Astrocyte (in vitro differentiated cells and primary cell): ENCODE results near the gene LTBP3. TPM values are rescaled to one million over a fixed set of nuclear protein-coding genes. Genes with fewer than 3 reads are reported as not detected.

Source experiments
- DNase-seq: peaks from one replicate; pipeline ENCODE4 v3.0.0-alpha.2; 2010; ENCODE audit warnings: low read depth
- FAIRE-seq: peaks from 2 replicates; lab custom pipeline; 2011; peaks lifted over from hg19 to GRCh38; lab: Jason Lieb, UNC
- H2AFZ ChIP-seq: 2 replicates; pipeline ENCODE4 v1.6.0; 2012; ENCODE audit warnings: low read depth, low read length, inconsistent platforms
- H3K27ac ChIP-seq: 2 replicates; pipeline ENCODE4 v1.5.1; 2011; ENCODE audit warnings: low read depth, low read length, inconsistent platforms
- H3K27me3 ChIP-seq: 2 replicates; pipeline ENCODE4 v1.6.0; 2011; ENCODE audit warnings: low read length, inconsistent platforms; ENCODE audit not compliant: insufficient read depth
- H3K36me3 ChIP-seq: 2 replicates; pipeline ENCODE4 v1.5.1; 2011; ENCODE audit warnings: low read length, inconsistent platforms; ENCODE audit not compliant: insufficient read depth
- H3K4me1 ChIP-seq: 2 replicates; pipeline ENCODE4 v1.5.1; 2011; ENCODE audit warnings: low read length, inconsistent platforms; ENCODE audit not compliant: insufficient read depth
- H3K4me2 ChIP-seq: 2 replicates; pipeline ENCODE4 v1.6.0; 2012; ENCODE audit warnings: low read length, inconsistent platforms
- H3K4me3 ChIP-seq: 2 replicates; pipeline ENCODE4 v1.5.1; 2011; ENCODE audit warnings: low read depth, mild to moderate bottlenecking, low read length, inconsistent platforms; ENCODE audit not compliant: insufficient read depth
- H3K79me2 ChIP-seq: 2 replicates; pipeline ENCODE4 v1.6.0; 2012; ENCODE audit warnings: mild to moderate bottlenecking, low read length, inconsistent platforms; ENCODE audit not compliant: insufficient read depth
- H3K9ac ChIP-seq: 2 replicates; pipeline ENCODE4 v1.6.0; 2012; ENCODE audit warnings: mild to moderate bottlenecking, low read length, inconsistent platforms
- H3K9me3 ChIP-seq: 2 replicates; pipeline ENCODE4 v1.5.1; 2012; ENCODE audit warnings: low read depth, mild to moderate bottlenecking, low read length, inconsistent platforms; ENCODE audit not compliant: insufficient read depth
- H4K20me1 ChIP-seq: 2 replicates; pipeline ENCODE4 v1.6.0; 2012; ENCODE audit warnings: low read length, inconsistent platforms; ENCODE audit not compliant: insufficient read depth
- H3K27ac Mint-ChIP-seq: one replicate; pipeline ENCODE4 v1.8.0; 2021; ENCODE audit warnings: mild to moderate bottlenecking, mixed read lengths; ENCODE audit not compliant: unreplicated experiment
- H3K27me3 Mint-ChIP-seq: one replicate; pipeline ENCODE4 v1.8.0; 2021; ENCODE audit warnings: low read depth, mixed read lengths; ENCODE audit not compliant: unreplicated experiment
- H3K36me3 Mint-ChIP-seq: one replicate; pipeline ENCODE4 v1.8.0; 2021; ENCODE audit warnings: low read depth, mixed read lengths; ENCODE audit not compliant: unreplicated experiment
- H3K4me1 Mint-ChIP-seq: one replicate; pipeline ENCODE4 v1.8.0; 2021; ENCODE audit warnings: low read depth, mixed read lengths; ENCODE audit not compliant: unreplicated experiment
- H3K4me3 Mint-ChIP-seq: one replicate; pipeline ENCODE4 v1.8.0; 2021; ENCODE audit warnings: mild to moderate bottlenecking, moderate library complexity, mixed read lengths; ENCODE audit not compliant: unreplicated experiment
- H3K9me3 Mint-ChIP-seq: one replicate; pipeline ENCODE4 v1.8.0; 2021; ENCODE audit warnings: mild to moderate bottlenecking, mixed read lengths; ENCODE audit not compliant: unreplicated experiment
- CTCF ChIP-seq: IDR thresholded peaks from 2 replicates; pipeline ENCODE4 v1.5.1; 2011; ENCODE audit warnings: low read depth, mild to moderate bottlenecking, inconsistent platforms, low read length, moderate library complexity; ENCODE audit not compliant: insufficient read depth
- EZH2 ChIP-seq: IDR thresholded peaks from 2 replicates; pipeline ENCODE4 v1.6.1; 2012; ENCODE audit warnings: mild to moderate bottlenecking, low read length, inconsistent platforms; ENCODE audit not compliant: insufficient read depth
- total RNA-seq: library from RNA; stranded (reverse); gene quantifications from 2 replicates; pipeline ENCODE4 v1.2.1, GENCODE V29; 2021

Gene LTBP3
- total RNA-seq, 1 donor from 2014 or later = 33.2 TPM

DNA sequence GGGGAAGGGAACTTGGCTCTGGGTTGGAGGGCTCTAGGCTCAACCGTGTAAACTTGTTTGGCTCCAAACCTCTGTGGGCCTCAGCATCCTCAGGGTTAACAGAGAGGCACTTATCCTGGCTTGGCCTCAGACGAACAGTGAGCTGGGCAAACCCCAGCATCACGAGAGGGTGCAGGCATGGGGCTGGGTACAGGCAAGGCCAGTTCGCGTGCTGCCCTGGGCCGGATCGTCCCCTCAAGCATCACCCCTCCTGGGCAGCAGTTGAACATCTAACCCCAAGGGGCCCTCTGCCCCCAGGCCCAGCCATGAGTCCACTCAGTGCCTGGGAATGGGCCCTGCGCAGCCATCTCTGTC lies 19.6 kb upstream of the LTBP3 start:
- peaks cover 12% of the 10 kb centered on the region for H3K79me2 ChIP-seq
- peaks cover 44% of the 10 kb centered on the region for H3K4me1 ChIP-seq
- FAIRE-seq (no peak), DNase-seq (no peak)
- peaks cover 46% of the 10 kb centered on the region for H4K20me1 ChIP-seq
- peaks cover 24% of the 10 kb centered on the region for H3K27me3 Mint-ChIP-seq
- peaks cover 14% of the 10 kb centered on the region for H3K36me3 Mint-ChIP-seq
- H3K9me3 ChIP-seq = no peaks in the 10 kb centered on the region
- H3K4me2 ChIP-seq = peak overlapping the region; percentile 98
- H3K27me3 ChIP-seq = no peaks in the 10 kb centered on the region
- H3K4me3 ChIP-seq = peak overlapping the region; percentile 49
- H3K27ac Mint-ChIP-seq = no peak overlapping the region
- H3K27ac ChIP-seq = no peak overlapping the region
- peaks cover 22% of the 10 kb centered on the region for H3K4me1 Mint-ChIP-seq
- H3K9ac ChIP-seq = peak overlapping the region; percentile 55
- H2AFZ ChIP-seq = no peak overlapping the region
- peak overlapping the region; percentile 40 for H3K4me3 Mint-ChIP-seq
- no peaks in the 10 kb centered on the region for H3K9me3 Mint-ChIP-seq
- TF ChIP-seq CTCF = no peak
- TF ChIP-seq EZH2 = no peak
- no peaks in the 10 kb centered on the region for H3K36me3 ChIP-seq

GRCh38 chr11:65576867-65577755 lies 19.0 kb upstream of the LTBP3 start:
- Histone ChIP-seq H3K79me2 (peaks cover 17% of the 10 kb centered on the region), H4K20me1 (peaks cover 43% of the 10 kb centered on the region), H3K27me3 (no peaks in the 10 kb centered on the region), H3K4me3 (peak overlapping the region; percentile 49), H3K36me3 (no peaks in the 10 kb centered on the region), H3K9ac (peak overlapping the region; percentile 55), H3K9me3 (no peaks in the 10 kb centered on the region), H3K27ac (no peak overlapping the region), H3K4me2 (peak overlapping the region; percentile 98), H3K4me1 (peaks cover 44% of the 10 kb centered on the region), H2AFZ (no peak overlapping the region)
- peaks cover 9% of the 10 kb centered on the region for H3K36me3 Mint-ChIP-seq
- no peak for TF ChIP-seq CTCF
- no peak for TF ChIP-seq EZH2
- no peaks in the 10 kb centered on the region for H3K9me3 Mint-ChIP-seq
- H3K4me3 Mint-ChIP-seq = peak overlapping the region; percentile 54
- peak overlapping the region; percentile 11 for H3K27ac Mint-ChIP-seq
- H3K4me1 Mint-ChIP-seq = peaks cover 22% of the 10 kb centered on the region
- FAIRE-seq = no peak
- peaks cover 18% of the 10 kb centered on the region for H3K27me3 Mint-ChIP-seq
- DNase-seq = peak; percentile 48
